IMR-90 (cell line): ENCODE results near the gene GNGT1.

ENCODE experiments used
- MAZ ChIP-seq: IDR thresholded peaks from 2 replicates; pipeline ENCODE4 v1.6.1; 2012; ENCODE audit warnings: low read depth, mild to moderate bottlenecking, low read length, improper control_type of control experiment, moderate library complexity, borderline replicate concordance
- MXI1 ChIP-seq: IDR thresholded peaks from 2 replicates; pipeline ENCODE4 v1.6.1; 2012; ENCODE audit warnings: low read depth, mild to moderate bottlenecking, low read length, moderate library complexity, borderline replicate concordance
- POLR2A ChIP-seq: IDR thresholded peaks from 2 replicates; pipeline ENCODE4 v1.6.1; 2012; ENCODE audit warnings: mild to moderate bottlenecking, low read depth, low read length
- RAD21 ChIP-seq: IDR thresholded peaks from 2 replicates; pipeline ENCODE4 v1.6.1; 2012; ENCODE audit warnings: low read length, improper control_type of control experiment
- SMC3 ChIP-seq: fragments of 150-350 bp; IDR thresholded peaks from 2 replicates; pipeline ENCODE4 v1.6.1; 2016; ENCODE audit warnings: low read depth, mild to moderate bottlenecking, antibody characterized with exemption, low read length, moderate library complexity
- TF ChIP-seq, protein P1 (sequence below): conservative IDR thresholded peaks from 2 replicates; pipeline ENCODE4 v1.5.1; 2012; ENCODE audit warnings: mild to moderate bottlenecking, low read depth, low read length, improper control_type of control experiment
- TF ChIP-seq, protein P2 (sequence below): fragments of 150-350 bp; IDR thresholded peaks from 2 replicates; pipeline ENCODE4 v1.6.1; 2016; ENCODE audit warnings: low read depth, mild to moderate bottlenecking, low read length, moderate library complexity, borderline replicate concordance

GRCh38 chr7:93877742-93878141 is 28.6 kb upstream of the GNGT1 start:
- TF ChIP-seq SMC3 (no peak), MXI1 (no peak), POLR2A (no peak), MAZ (no peak), RAD21 (no peak)
- TF ChIP-seq, protein P1, sequence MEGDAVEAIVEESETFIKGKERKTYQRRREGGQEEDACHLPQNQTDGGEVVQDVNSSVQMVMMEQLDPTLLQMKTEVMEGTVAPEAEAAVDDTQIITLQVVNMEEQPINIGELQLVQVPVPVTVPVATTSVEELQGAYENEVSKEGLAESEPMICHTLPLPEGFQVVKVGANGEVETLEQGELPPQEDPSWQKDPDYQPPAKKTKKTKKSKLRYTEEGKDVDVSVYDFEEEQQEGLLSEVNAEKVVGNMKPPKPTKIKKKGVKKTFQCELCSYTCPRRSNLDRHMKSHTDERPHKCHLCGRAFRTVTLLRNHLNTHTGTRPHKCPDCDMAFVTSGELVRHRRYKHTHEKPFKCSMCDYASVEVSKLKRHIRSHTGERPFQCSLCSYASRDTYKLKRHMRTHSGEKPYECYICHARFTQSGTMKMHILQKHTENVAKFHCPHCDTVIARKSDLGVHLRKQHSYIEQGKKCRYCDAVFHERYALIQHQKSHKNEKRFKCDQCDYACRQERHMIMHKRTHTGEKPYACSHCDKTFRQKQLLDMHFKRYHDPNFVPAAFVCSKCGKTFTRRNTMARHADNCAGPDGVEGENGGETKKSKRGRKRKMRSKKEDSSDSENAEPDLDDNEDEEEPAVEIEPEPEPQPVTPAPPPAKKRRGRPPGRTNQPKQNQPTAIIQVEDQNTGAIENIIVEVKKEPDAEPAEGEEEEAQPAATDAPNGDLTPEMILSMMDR = no peak
- TF ChIP-seq, protein P2, sequence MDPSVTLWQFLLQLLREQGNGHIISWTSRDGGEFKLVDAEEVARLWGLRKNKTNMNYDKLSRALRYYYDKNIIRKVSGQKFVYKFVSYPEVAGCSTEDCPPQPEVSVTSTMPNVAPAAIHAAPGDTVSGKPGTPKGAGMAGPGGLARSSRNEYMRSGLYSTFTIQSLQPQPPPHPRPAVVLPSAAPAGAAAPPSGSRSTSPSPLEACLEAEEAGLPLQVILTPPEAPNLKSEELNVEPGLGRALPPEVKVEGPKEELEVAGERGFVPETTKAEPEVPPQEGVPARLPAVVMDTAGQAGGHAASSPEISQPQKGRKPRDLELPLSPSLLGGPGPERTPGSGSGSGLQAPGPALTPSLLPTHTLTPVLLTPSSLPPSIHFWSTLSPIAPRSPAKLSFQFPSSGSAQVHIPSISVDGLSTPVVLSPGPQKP = no peak
